PC-9 (cell line): Measurements from ENCODE around the gene CDK11A.

Source experiments
- EZH2 ChIP-seq: fragments of 200-600 bp; sonication (generic); IDR thresholded peaks from 2 replicates; pipeline ENCODE4 v1.8.0; 2017; ENCODE audit warnings: antibody characterized with exemption, low read depth
- TF ChIP-seq, protein P1 (sequence below): fragments of 200-600 bp; sonication (generic); conservative IDR thresholded peaks from 2 replicates; pipeline ENCODE4 v1.6.1; 2017; ENCODE audit warnings: mixed run types, antibody characterized with exemption, mild to moderate bottlenecking, moderate library complexity

DNA sequence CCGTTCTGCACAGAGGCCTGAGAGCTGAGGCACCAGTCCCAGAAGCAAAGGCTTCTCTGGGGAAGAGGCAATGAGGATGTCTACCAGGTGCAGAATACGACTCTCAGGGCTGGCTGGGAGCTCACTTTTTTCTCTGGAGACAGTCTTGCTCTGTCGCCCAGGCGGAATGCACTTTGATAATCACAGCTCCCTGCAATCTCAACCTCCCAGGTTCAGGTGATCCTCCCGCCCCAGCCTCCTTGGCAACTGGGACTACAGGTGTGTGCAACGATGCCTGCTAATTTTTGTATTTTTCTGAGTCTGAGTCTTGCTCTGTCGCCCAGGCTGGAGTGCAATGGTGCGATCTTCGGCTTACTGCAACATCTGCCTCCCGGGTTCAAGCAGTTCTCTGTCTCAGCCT lies 36.6 kb upstream of the CDK11A start:
- no peak for TF ChIP-seq EZH2
- TF ChIP-seq, protein P1, sequence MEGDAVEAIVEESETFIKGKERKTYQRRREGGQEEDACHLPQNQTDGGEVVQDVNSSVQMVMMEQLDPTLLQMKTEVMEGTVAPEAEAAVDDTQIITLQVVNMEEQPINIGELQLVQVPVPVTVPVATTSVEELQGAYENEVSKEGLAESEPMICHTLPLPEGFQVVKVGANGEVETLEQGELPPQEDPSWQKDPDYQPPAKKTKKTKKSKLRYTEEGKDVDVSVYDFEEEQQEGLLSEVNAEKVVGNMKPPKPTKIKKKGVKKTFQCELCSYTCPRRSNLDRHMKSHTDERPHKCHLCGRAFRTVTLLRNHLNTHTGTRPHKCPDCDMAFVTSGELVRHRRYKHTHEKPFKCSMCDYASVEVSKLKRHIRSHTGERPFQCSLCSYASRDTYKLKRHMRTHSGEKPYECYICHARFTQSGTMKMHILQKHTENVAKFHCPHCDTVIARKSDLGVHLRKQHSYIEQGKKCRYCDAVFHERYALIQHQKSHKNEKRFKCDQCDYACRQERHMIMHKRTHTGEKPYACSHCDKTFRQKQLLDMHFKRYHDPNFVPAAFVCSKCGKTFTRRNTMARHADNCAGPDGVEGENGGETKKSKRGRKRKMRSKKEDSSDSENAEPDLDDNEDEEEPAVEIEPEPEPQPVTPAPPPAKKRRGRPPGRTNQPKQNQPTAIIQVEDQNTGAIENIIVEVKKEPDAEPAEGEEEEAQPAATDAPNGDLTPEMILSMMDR, result no peak
